ENCODE data around the gene VPS13C. TPM values are rescaled to one million over a fixed set of nuclear protein-coding genes. Genes with fewer than 3 reads are reported as not detected.

VPS13C gene
- total RNA-seq, 2 experiments from 2014 or later, result 68.9 to 88.8 TPM

GRCh38 chr15:61822511-61822910 lies 237.7 kb downstream of the VPS13C start:
- H3K36me3 Mint-ChIP-seq, result no peaks in the 10 kb centered on the region
- H3K4me1 Mint-ChIP-seq, result no peaks in the 10 kb centered on the region
- H3K9me3 Mint-ChIP-seq (ENCODE audit: low read depth), result no peaks in the 10 kb centered on the region
- H3K27me3 Mint-ChIP-seq, result peaks cover 4% of the 10 kb centered on the region
- no peak overlapping the region for H3K4me3 Mint-ChIP-seq
- no peak overlapping the region for H3K27ac Mint-ChIP-seq
- no peak for ATAC-seq
- no peak for DNase-seq
- CTCF ChIA-PET, result interaction anchor here (2.6 kb wide), 1 partner anchor 12 kb away, joined by 11 read pairs; no protein-coding TSS in a partner anchor

- Mint-ChIP-seq H3K9me3 (ENCODE audit: low read depth) (no peaks in the 10 kb centered on the region), H3K4me3 (no peak overlapping the region), H3K27me3 (peaks cover 4% of the 10 kb centered on the region), H3K4me1 (no peaks in the 10 kb centered on the region), H3K27ac (no peak overlapping the region), H3K36me3 (no peaks in the 10 kb centered on the region)
- no peak for ATAC-seq
- DNase-seq, result no peak
- CTCF ChIA-PET, result interaction anchor here (1.0 kb wide), 1 partner anchor 14 kb away, joined by 3 read pairs; no protein-coding TSS in a partner anchor
Measured at GRCh38 chr15:61820951-61821350, 239.3 kb downstream of the VPS13C start.

- CTCF ChIA-PET, result no interaction called here
- Mint-ChIP-seq H3K9me3 (ENCODE audit: low read depth) (no peaks in the 10 kb centered on the region), H3K4me3 (no peak overlapping the region), H3K4me1 (no peaks in the 10 kb centered on the region), H3K27ac (no peak overlapping the region), H3K36me3 (no peaks in the 10 kb centered on the region), H3K27me3 (peaks cover 4% of the 10 kb centered on the region)
- ATAC-seq, result no peak
- DNase-seq, result no peak
Measured at GRCh38 chr15:61820212-61820611, 240.0 kb downstream of the VPS13C start.

GRCh38 chr15:61819386-61819785 lies 240.9 kb downstream of the VPS13C start:
- Mint-ChIP-seq H3K27ac (no peak overlapping the region), H3K36me3 (no peaks in the 10 kb centered on the region), H3K27me3 (peaks cover 4% of the 10 kb centered on the region), H3K9me3 (ENCODE audit: low read depth) (no peaks in the 10 kb centered on the region), H3K4me1 (no peaks in the 10 kb centered on the region), H3K4me3 (no peak overlapping the region)
- DNase-seq (no peak), ATAC-seq (no peak)
- CTCF ChIA-PET, result no interaction called here

GRCh38 chr15:61818801-61819200 lies 241.4 kb downstream of the VPS13C start:
- Mint-ChIP-seq H3K27ac (no peak overlapping the region), H3K36me3 (no peaks in the 10 kb centered on the region), H3K4me1 (no peaks in the 10 kb centered on the region), H3K4me3 (no peak overlapping the region), H3K9me3 (ENCODE audit: low read depth) (no peaks in the 10 kb centered on the region), H3K27me3 (peaks cover 4% of the 10 kb centered on the region)
- DNase-seq (no peak), ATAC-seq (no peak)
- CTCF ChIA-PET, result no interaction called here

GRCh38 chr15:61816856-61817255 lies 243.4 kb downstream of the VPS13C start:
- peaks cover 3% of the 10 kb centered on the region for H3K27me3 Mint-ChIP-seq
- H3K36me3 Mint-ChIP-seq, result no peaks in the 10 kb centered on the region
- H3K4me1 Mint-ChIP-seq, result no peaks in the 10 kb centered on the region
- ATAC-seq (no peak), DNase-seq (no peak)
- H3K9me3 Mint-ChIP-seq (ENCODE audit: low read depth), result no peaks in the 10 kb centered on the region
- H3K4me3 Mint-ChIP-seq, result no peak overlapping the region
- H3K27ac Mint-ChIP-seq, result no peak overlapping the region
- CTCF ChIA-PET, result no interaction called here

- no peaks in the 10 kb centered on the region for H3K4me1 Mint-ChIP-seq
- CTCF ChIA-PET, result no interaction called here
- H3K36me3 Mint-ChIP-seq, result no peaks in the 10 kb centered on the region
- no peak overlapping the region for H3K4me3 Mint-ChIP-seq
- H3K9me3 Mint-ChIP-seq (ENCODE audit: low read depth), result no peaks in the 10 kb centered on the region
- ATAC-seq, result no peak
- peaks cover 3% of the 10 kb centered on the region for H3K27me3 Mint-ChIP-seq
- DNase-seq, result no peak
- no peak overlapping the region for H3K27ac Mint-ChIP-seq
Measured at GRCh38 chr15:61815356-61816083, 244.7 kb downstream of the VPS13C start.

GRCh38 chr15:61812476-61812875 lies 247.8 kb downstream of the VPS13C start:
- Mint-ChIP-seq H3K4me3 (no peak overlapping the region), H3K36me3 (no peaks in the 10 kb centered on the region), H3K27ac (no peak overlapping the region), H3K4me1 (no peaks in the 10 kb centered on the region), H3K27me3 (peaks cover 3% of the 10 kb centered on the region), H3K9me3 (ENCODE audit: low read depth) (no peaks in the 10 kb centered on the region)
- ATAC-seq (no peak), DNase-seq (no peak)
- CTCF ChIA-PET, result no interaction called here

GRCh38 chr15:61811952-61812351 lies 248.3 kb downstream of the VPS13C start:
- CTCF ChIA-PET, result no interaction called here
- Mint-ChIP-seq H3K9me3 (ENCODE audit: low read depth) (no peaks in the 10 kb centered on the region), H3K36me3 (no peaks in the 10 kb centered on the region), H3K27ac (no peak overlapping the region), H3K27me3 (peaks cover 3% of the 10 kb centered on the region), H3K4me3 (no peak overlapping the region), H3K4me1 (no peaks in the 10 kb centered on the region)
- DNase-seq (no peak), ATAC-seq (no peak)

GRCh38 chr15:61809216-61809615 lies 251.0 kb downstream of the VPS13C start:
- CTCF ChIA-PET, result no interaction called here
- Mint-ChIP-seq H3K36me3 (no peaks in the 10 kb centered on the region), H3K27ac (no peak overlapping the region), H3K27me3 (peaks cover 7% of the 10 kb centered on the region), H3K4me1 (no peaks in the 10 kb centered on the region), H3K4me3 (no peak overlapping the region), H3K9me3 (ENCODE audit: low read depth) (no peaks in the 10 kb centered on the region)
- DNase-seq (no peak), ATAC-seq (no peak)

GRCh38 chr15:61807281-61807929 lies 252.8 kb downstream of the VPS13C start:
- Mint-ChIP-seq H3K9me3 (ENCODE audit: low read depth) (no peaks in the 10 kb centered on the region), H3K4me1 (no peaks in the 10 kb centered on the region), H3K36me3 (no peaks in the 10 kb centered on the region), H3K27ac (no peak overlapping the region), H3K4me3 (no peak overlapping the region), H3K27me3 (peaks cover 5% of the 10 kb centered on the region)
- CTCF ChIA-PET, result no interaction called here
- ATAC-seq (no peak), DNase-seq (no peak)

Other genes starting within 250 kb of the VPS13C start
- under 1 TPM in 1 of 2 experiments, not detected in 1; 0.07 TPM for gene C2CD4A, start 6.5 kb upstream of the VPS13C start, total RNA-seq
- gene C2CD4B, start 104.8 kb upstream of the VPS13C start, total RNA-seq, result under 1 TPM in 1 of 2 experiments, not detected in 1; 0.23 TPM